Liver (tissue), 9 donors: Measurements from ENCODE around the gene GPN3. TPM values are rescaled to one million over a fixed set of nuclear protein-coding genes. Genes with fewer than 3 reads are reported as not detected.
"Not testable (repeated sequence)": the region's sequence is repeated elsewhere in the genome, so short reads cannot be mapped to it uniquely, and the experiment has no call there.

ENCODE experiments used
- DNase-seq: peaks from one replicate; pipeline ENCODE4 v3.0.0-alpha.2; 2017; ENCODE audit warnings: low spot score
- H3K27ac ChIP-seq, 2 donors: one replicate each; pipeline ENCODE4 v1.7.0; 2013; ENCODE audit warnings: inconsistent platforms in 2 of 2, low read length in 2 of 2, control low read depth in 1 of 2, low read depth in 1 of 2, mild to moderate bottlenecking in 1 of 2
- H3K27me3 ChIP-seq, 4 donors: one replicate each; pipeline versions ENCODE4 v1.6.1 to v1.7.0; 2013; ENCODE audit warnings: low read length in 3 of 4, inconsistent platforms in 1 of 4, mild to moderate bottlenecking in 1 of 4, moderate library complexity in 1 of 4; ENCODE audit not compliant: control insufficient read depth in 4 of 4, insufficient read depth in 4 of 4
- H3K36me3 ChIP-seq, 4 donors: one replicate each; pipeline versions ENCODE4 v1.6.1 to v1.7.0; 2013; ENCODE audit warnings: low read length in 3 of 4, mild to moderate bottlenecking in 3 of 4, low read depth in 1 of 4, moderate library complexity in 1 of 4; ENCODE audit not compliant: control insufficient read depth in 4 of 4, insufficient read depth in 3 of 4
- H3K4me1 ChIP-seq, 4 donors: one replicate each; pipeline versions ENCODE4 v1.6.1 to v1.7.0; 2013; ENCODE audit warnings: low read length in 3 of 4, mild to moderate bottlenecking in 3 of 4, moderate library complexity in 1 of 4; ENCODE audit not compliant: control insufficient read depth in 4 of 4, insufficient read depth in 4 of 4
- H3K4me3 ChIP-seq, 3 donors: one replicate each; pipeline versions ENCODE4 v1.6.1 to v1.7.0; 2013; ENCODE audit warnings: low read length in 3 of 3, control low read depth in 1 of 3, low read depth in 1 of 3, mild to moderate bottlenecking in 1 of 3
- H3K9ac ChIP-seq, 2 donors: one replicate each; pipeline ENCODE4 v1.7.0; 2013; ENCODE audit warnings: low read length in 2 of 2, mild to moderate bottlenecking in 2 of 2, moderate library complexity in 2 of 2, control low read depth in 1 of 2, low read depth in 1 of 2
- H3K9me3 ChIP-seq, 4 donors: one replicate each; pipeline versions ENCODE4 v1.6.1 to v1.7.0; 2013; ENCODE audit warnings: low read length in 3 of 4; ENCODE audit not compliant: control insufficient read depth in 4 of 4
- EGR1 ChIP-seq, 2 donors: IDR thresholded peaks; 2 replicates each; pipeline ENCODE4 v1.6.1; 2016 to 2018; ENCODE audit warnings: antibody characterized with exemption in 2 of 2, low read depth in 2 of 2
- FOXA1 ChIP-seq: IDR thresholded peaks from 2 replicates; pipeline ENCODE4 v1.6.1; 2016; ENCODE audit warnings: antibody characterized with exemption
- FOXA2 ChIP-seq: IDR thresholded peaks from 2 replicates; pipeline ENCODE4 v1.6.1; 2016; ENCODE audit warnings: antibody characterized with exemption
- HNF4A ChIP-seq, 2 donors: conservative IDR thresholded peaks; 2 replicates each; pipeline ENCODE4 v1.6.1; 2016; ENCODE audit warnings: antibody characterized with exemption in 2 of 2, mild to moderate bottlenecking in 2 of 2
- HNF4G ChIP-seq: IDR thresholded peaks from 2 replicates; pipeline ENCODE4 v1.6.1; 2016; ENCODE audit warnings: antibody characterized with exemption
- JUND ChIP-seq, 2 donors: IDR thresholded peaks; 2 replicates each; pipeline ENCODE4 v1.6.1; 2016; ENCODE audit warnings: antibody characterized with exemption in 2 of 2
- NR2F2 ChIP-seq: IDR thresholded peaks from 2 replicates; pipeline ENCODE4 v1.6.1; 2016; ENCODE audit warnings: antibody characterized with exemption
- RAD21 ChIP-seq, 2 donors: IDR thresholded peaks; 2 replicates each; pipeline ENCODE4 v1.6.1; 2016; ENCODE audit warnings: antibody characterized with exemption in 2 of 2, mild to moderate bottlenecking in 2 of 2
- RXRA ChIP-seq, 2 donors: IDR thresholded peaks; 2 replicates each; pipeline ENCODE4 v1.6.1; 2017 to 2018; ENCODE audit warnings: antibody characterized with exemption in 2 of 2, mild to moderate bottlenecking in 1 of 2
- SP1 ChIP-seq: IDR thresholded peaks from 2 replicates; pipeline ENCODE4 v1.6.1; 2018; ENCODE audit warnings: antibody characterized with exemption, mild to moderate bottlenecking
- TAF1 ChIP-seq: conservative IDR thresholded peaks from 2 replicates; pipeline ENCODE4 v1.6.1; 2016; ENCODE audit warnings: antibody characterized with exemption, mild to moderate bottlenecking
- WGBS: extraction: QIAGEN DNeasy Blood & Tissue Kit; methylation state at CpG from one replicate; pipeline ENCODE4 v1.1.7; 2013; 5-methylcytosine and 5-hydroxymethylcytosine counted together
- polyA plus RNA-seq, 2 donors: library from polyadenylated mRNA; stranded (reverse) in 1 of 2; unstranded in 1 of 2; fragments of 200-250 nt in 1 of 2; fragments of >200 nt in 1 of 2; fragmentation: Nextera tagmentation in 1 of 2; extraction: Ambion mirVana in 1 of 2; gene quantifications; one replicate each; pipeline versions ENCODE4 v1.2.1 to v1.2.3, GENCODE V29; 2013 to 2015
- total RNA-seq, 2 donors: library from RNA; depleted of rRNA; stranded (reverse); fragments of >200 nt; gene quantifications; one replicate each; pipeline ENCODE4 v1.2.3, GENCODE V29; 2014
- TF ChIP-seq, protein P1 (sequence below): IDR thresholded peaks from 2 replicates; pipeline ENCODE4 v1.6.1; 2016; ENCODE audit warnings: antibody characterized with exemption
- TF ChIP-seq, protein P2 (sequence below): fragments of 150-350 bp; IDR thresholded peaks from 2 replicates; pipeline ENCODE4 v1.5.1; 2017; ENCODE audit warnings: improper control_type of control experiment, low read depth, low read length; ENCODE audit not compliant: missing input control
- TF ChIP-seq, protein P3 (sequence below): IDR thresholded peaks from 2 replicates; pipeline ENCODE4 v1.6.1; 2016; ENCODE audit warnings: antibody characterized with exemption
- TF ChIP-seq, protein P4 (sequence below): IDR thresholded peaks from 2 replicates; pipeline ENCODE4 v1.6.1; 2016; ENCODE audit warnings: antibody characterized with exemption, mild to moderate bottlenecking
- donor health status: healthy.
- donor health status: healthy.
- donor health status: healthy.
- donor health status: healthy.
- donor health status: healthy.

The GPN3 gene
- total and polyA plus RNA-seq, 4 donors = 13.4 to 47.2 (median 18.7) TPM

DNA sequence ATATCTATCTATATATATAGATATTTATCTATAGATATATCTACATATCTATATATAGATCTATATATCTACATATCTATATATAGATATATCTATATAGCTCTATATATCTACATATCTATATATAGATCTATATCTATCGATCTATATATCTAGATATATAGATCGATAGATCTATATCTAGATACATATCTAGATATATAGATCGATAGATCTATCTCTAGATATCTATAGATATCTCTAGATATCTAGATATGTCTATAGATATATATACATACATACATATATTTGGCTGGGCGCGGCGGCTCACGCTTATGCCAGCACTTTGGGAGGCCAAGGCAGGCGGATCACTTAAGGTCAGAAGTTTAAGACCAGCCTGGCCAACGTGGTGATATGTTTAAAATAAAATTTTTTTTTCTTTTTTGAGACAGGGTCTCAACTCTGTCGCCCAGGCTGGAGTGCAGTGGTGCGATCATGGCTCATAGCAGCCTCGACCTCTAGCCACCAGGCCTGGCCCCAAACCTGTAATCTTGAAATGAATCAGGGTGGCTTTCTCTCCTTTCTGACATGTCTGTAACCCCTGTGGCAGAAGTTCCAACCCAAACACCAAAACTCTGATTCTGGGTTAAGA, 36.0 kb downstream of the GPN3 start:
- no peaks in the 10 kb centered on the region for H3K27me3 ChIP-seq
- no peaks in the 10 kb centered on the region for H3K9me3 ChIP-seq
- H3K4me3 ChIP-seq = peak overlapping the region in 1 of 3 donors; percentile 50
- WGBS = 86% methylated on average over 12 of the region's 12 CpGs
- H3K4me1 ChIP-seq = no peaks in the 10 kb centered on the region
- H3K9ac ChIP-seq = no peak overlapping the region
- peaks cover 5 to 15% (median 12%) of the 10 kb centered on the region in 4 donors for H3K36me3 ChIP-seq
- no peak overlapping the region for H3K27ac ChIP-seq
- TF ChIP-seq, protein P1, sequence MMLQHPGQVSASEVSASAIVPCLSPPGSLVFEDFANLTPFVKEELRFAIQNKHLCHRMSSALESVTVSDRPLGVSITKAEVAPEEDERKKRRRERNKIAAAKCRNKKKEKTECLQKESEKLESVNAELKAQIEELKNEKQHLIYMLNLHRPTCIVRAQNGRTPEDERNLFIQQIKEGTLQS = no peak
- TF ChIP-seq SP1 (no peak), TAF1 (no peak), HNF4A (conservative IDR thresholded peaks at IDR 0.05) (no peak), NR2F2 (no peak)
- DNase-seq = no peak

DNA sequence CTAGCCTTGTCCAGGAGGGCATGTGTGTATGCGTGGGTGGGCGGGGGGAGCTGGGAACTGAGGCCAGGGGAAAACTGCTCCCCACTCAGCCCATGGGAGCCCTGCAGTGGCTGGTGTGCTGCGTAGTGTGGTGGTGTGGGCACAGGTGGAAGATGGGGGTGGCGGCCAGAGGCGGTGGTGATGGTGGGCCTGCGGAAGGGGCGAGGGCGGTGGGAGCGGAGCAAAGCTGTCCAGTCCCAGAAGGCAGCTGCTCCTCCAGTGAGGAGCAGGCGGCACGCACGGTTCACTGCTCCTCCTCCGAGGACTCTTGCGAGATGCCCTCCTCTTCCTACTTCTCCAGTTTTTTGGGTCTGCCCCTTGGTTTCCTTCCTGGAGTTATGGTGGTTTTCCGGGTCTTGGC, 38.4 kb downstream of the GPN3 start:
- not testable (repeated sequence) for H3K4me1 ChIP-seq, H3K27ac ChIP-seq, H3K9me3 ChIP-seq, DNase-seq, H3K36me3 ChIP-seq, H3K4me3 ChIP-seq, H3K9ac ChIP-seq, H3K27me3 ChIP-seq
- WGBS = 95% methylated on average over 15 of the region's 15 CpGs

GRCh38 chr12:110426406-110426805, 41.7 kb downstream of the GPN3 start:
- Histone ChIP-seq H3K27me3 (no peaks in the 10 kb centered on the region), H3K9me3 (no peaks in the 10 kb centered on the region), H3K36me3 (no peaks in the 10 kb centered on the region), H3K27ac (no peak overlapping the region), H3K4me1 (no peaks in the 10 kb centered on the region), H3K4me3 (no peak overlapping the region), H3K9ac (no peak overlapping the region)
- DNase-seq = no peak
- TF ChIP-seq FOXA2 = no peak
- 56% methylated on average over 3 of the region's 3 CpGs for WGBS

DNA sequence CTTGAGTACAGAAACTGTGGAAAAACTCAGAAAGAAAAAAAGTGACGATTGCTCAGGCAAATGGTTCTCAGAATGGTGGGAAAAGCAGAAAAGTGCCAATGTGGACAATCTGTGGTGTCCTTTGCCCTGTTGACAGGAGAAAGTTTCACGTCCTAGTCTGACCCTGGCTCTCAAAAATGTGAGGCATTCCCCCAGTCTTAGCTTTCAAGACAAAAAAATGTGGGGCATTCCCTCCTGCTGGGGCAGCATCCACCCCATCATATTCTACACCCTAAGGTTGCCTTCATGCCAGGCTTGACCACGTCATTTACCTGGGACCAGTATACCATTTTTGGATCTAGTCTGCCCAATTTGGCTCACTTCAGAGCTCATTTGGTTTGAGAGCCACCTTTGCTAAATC, 43.8 kb downstream of the GPN3 start:
- Histone ChIP-seq H3K9ac (no peak overlapping the region), H3K9me3 (no peaks in the 10 kb centered on the region), H3K36me3 (no peaks in the 10 kb centered on the region), H3K4me3 (no peak overlapping the region), H3K27ac (no peak overlapping the region), H3K4me1 (no peaks in the 10 kb centered on the region), H3K27me3 (no peaks in the 10 kb centered on the region)
- no peak for DNase-seq
- TF ChIP-seq, protein P2, sequence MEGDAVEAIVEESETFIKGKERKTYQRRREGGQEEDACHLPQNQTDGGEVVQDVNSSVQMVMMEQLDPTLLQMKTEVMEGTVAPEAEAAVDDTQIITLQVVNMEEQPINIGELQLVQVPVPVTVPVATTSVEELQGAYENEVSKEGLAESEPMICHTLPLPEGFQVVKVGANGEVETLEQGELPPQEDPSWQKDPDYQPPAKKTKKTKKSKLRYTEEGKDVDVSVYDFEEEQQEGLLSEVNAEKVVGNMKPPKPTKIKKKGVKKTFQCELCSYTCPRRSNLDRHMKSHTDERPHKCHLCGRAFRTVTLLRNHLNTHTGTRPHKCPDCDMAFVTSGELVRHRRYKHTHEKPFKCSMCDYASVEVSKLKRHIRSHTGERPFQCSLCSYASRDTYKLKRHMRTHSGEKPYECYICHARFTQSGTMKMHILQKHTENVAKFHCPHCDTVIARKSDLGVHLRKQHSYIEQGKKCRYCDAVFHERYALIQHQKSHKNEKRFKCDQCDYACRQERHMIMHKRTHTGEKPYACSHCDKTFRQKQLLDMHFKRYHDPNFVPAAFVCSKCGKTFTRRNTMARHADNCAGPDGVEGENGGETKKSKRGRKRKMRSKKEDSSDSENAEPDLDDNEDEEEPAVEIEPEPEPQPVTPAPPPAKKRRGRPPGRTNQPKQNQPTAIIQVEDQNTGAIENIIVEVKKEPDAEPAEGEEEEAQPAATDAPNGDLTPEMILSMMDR = no peak
- TF ChIP-seq, protein P1 = no peak
- TF ChIP-seq JUND (IDR thresholded peaks at IDR 0.05) (no peak), RAD21 (IDR thresholded peaks at IDR 0.05) (no peak), TAF1 (no peak), SP1 (no peak), EGR1 (IDR thresholded peaks at IDR 0.05; ENCODE audit: low read depth in 2 of 2) (no peak), RXRA (IDR thresholded peaks at IDR 0.05) (no peak), FOXA2 (no peak), FOXA1 (no peak), HNF4A (conservative IDR thresholded peaks at IDR 0.05) (no peak), HNF4G (no peak)
- TF ChIP-seq, protein P3, sequence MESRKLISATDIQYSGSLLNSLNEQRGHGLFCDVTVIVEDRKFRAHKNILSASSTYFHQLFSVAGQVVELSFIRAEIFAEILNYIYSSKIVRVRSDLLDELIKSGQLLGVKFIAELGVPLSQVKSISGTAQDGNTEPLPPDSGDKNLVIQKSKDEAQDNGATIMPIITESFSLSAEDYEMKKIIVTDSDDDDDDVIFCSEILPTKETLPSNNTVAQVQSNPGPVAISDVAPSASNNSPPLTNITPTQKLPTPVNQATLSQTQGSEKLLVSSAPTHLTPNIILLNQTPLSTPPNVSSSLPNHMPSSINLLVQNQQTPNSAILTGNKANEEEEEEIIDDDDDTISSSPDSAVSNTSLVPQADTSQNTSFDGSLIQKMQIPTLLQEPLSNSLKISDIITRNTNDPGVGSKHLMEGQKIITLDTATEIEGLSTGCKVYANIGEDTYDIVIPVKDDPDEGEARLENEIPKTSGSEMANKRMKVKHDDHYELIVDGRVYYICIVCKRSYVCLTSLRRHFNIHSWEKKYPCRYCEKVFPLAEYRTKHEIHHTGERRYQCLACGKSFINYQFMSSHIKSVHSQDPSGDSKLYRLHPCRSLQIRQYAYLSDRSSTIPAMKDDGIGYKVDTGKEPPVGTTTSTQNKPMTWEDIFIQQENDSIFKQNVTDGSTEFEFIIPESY = no peak
- TF ChIP-seq, protein P4, sequence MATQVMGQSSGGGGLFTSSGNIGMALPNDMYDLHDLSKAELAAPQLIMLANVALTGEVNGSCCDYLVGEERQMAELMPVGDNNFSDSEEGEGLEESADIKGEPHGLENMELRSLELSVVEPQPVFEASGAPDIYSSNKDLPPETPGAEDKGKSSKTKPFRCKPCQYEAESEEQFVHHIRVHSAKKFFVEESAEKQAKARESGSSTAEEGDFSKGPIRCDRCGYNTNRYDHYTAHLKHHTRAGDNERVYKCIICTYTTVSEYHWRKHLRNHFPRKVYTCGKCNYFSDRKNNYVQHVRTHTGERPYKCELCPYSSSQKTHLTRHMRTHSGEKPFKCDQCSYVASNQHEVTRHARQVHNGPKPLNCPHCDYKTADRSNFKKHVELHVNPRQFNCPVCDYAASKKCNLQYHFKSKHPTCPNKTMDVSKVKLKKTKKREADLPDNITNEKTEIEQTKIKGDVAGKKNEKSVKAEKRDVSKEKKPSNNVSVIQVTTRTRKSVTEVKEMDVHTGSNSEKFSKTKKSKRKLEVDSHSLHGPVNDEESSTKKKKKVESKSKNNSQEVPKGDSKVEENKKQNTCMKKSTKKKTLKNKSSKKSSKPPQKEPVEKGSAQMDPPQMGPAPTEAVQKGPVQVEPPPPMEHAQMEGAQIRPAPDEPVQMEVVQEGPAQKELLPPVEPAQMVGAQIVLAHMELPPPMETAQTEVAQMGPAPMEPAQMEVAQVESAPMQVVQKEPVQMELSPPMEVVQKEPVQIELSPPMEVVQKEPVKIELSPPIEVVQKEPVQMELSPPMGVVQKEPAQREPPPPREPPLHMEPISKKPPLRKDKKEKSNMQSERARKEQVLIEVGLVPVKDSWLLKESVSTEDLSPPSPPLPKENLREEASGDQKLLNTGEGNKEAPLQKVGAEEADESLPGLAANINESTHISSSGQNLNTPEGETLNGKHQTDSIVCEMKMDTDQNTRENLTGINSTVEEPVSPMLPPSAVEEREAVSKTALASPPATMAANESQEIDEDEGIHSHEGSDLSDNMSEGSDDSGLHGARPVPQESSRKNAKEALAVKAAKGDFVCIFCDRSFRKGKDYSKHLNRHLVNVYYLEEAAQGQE = no peak
- WGBS = 50% methylated on average over 3 of the region's 3 CpGs
